ENCODE measurements around the gene RILPL2. TPM values are rescaled to one million over a fixed set of nuclear protein-coding genes. Genes with fewer than 3 reads are reported as not detected.

Gene RILPL2
- total and polyA plus RNA-seq, 8 donors = 0.83 to 2.1 (median 1.3) TPM

GRCh38 chr12:123367511-123367910, 69.0 kb downstream of the RILPL2 start:
- H3K27ac ChIP-seq = no peak overlapping the region
- no peak for FAIRE-seq

More at GRCh38 chr12:123367511-123367910, 69.0 kb downstream of the RILPL2 start:
- 98 to 100% methylated on average over 4 of the region's 4 CpGs for WGBS, 2 donors
- no peak for ATAC-seq
- intact Hi-C loops (cut with DNase I) = no loop called here
- peaks cover 9 to 13% (median 11%) of the 10 kb centered on the region in 3 donors for H3K4me1 ChIP-seq
- no peak for TF ChIP-seq CTCF (IDR thresholded peaks at IDR 0.05)
- no peaks in the 10 kb centered on the region for H3K36me3 ChIP-seq
- H3K27me3 ChIP-seq = no peaks in the 10 kb centered on the region
- no peaks in the 10 kb centered on the region for H3K9me3 ChIP-seq
- no peak overlapping the region for H3K4me3 ChIP-seq
- DNase-seq = no peak

Other genes with a start within 250 kb of the RILPL2 start
- 10 to 100 TPM in 3 of 6 donors, 1 to 10 TPM in 3; 4.8 to 13.4 (median 9.5) TPM for gene MPHOSPH9, start 203.5 kb downstream of the RILPL2 start, total RNA-seq
- 1 to 10 TPM; 3.3 to 5.7 TPM for gene MPHOSPH9, start 203.5 kb downstream of the RILPL2 start, polyA plus RNA-seq
- 1 to 10 TPM; 2.9 to 7.5 (median 4.1) TPM for gene MTRFR, start 203.2 kb downstream of the RILPL2 start, total RNA-seq
- 1 to 10 TPM; 6.9 to 8.4 TPM for gene MTRFR, start 203.2 kb downstream of the RILPL2 start, polyA plus RNA-seq
- 10 to 100 TPM; 17.3 to 50.0 (median 23.9) TPM for gene CDK2AP1, start 164.8 kb downstream of the RILPL2 start, total RNA-seq
- 10 to 100 TPM; 65.0 to 84.0 TPM for gene CDK2AP1, start 164.8 kb downstream of the RILPL2 start, polyA plus RNA-seq
- gene SBNO1, start 71.8 kb downstream of the RILPL2 start, total RNA-seq = 10 to 100 TPM in 3 of 6 donors, 1 to 10 TPM in 3; 7.9 to 16.3 (median 10.5) TPM
- gene SBNO1, start 71.8 kb downstream of the RILPL2 start, polyA plus RNA-seq = 1 to 10 TPM; 2.6 to 4.2 TPM
- 10 to 100 TPM; 13.7 to 27.9 (median 18.8) TPM for gene KMT5A, start 52.6 kb downstream of the RILPL2 start, total RNA-seq
- gene KMT5A, start 52.6 kb downstream of the RILPL2 start, polyA plus RNA-seq = 10 to 100 TPM; 34.8 to 41.9 TPM
- 10 to 100 TPM in 1 of 6 donors, 1 to 10 TPM in 5; 6.2 to 13.9 (median 8.3) TPM for gene SNRNP35, start 21.5 kb upstream of the RILPL2 start, total RNA-seq
- 10 to 100 TPM; 53.0 to 59.4 TPM for gene SNRNP35, start 21.5 kb upstream of the RILPL2 start, polyA plus RNA-seq
- 1 to 10 TPM; 3.0 to 5.8 (median 3.7) TPM for gene RILPL1, start 97.0 kb upstream of the RILPL2 start, total RNA-seq
- 1 to 10 TPM; 8.2 to 8.8 TPM for gene RILPL1, start 97.0 kb upstream of the RILPL2 start, polyA plus RNA-seq
- gene TMED2, start 147.9 kb upstream of the RILPL2 start, total RNA-seq = 100 to 1,000 TPM; 148 to 245 (median 228) TPM
- gene TMED2, start 147.9 kb upstream of the RILPL2 start, polyA plus RNA-seq = 10 to 100 TPM; 36.2 to 89.1 TPM
- 10 to 100 TPM in 3 of 6 donors, 1 to 10 TPM in 3; 6.6 to 13.0 (median 10.1) TPM for gene DDX55, start 165.4 kb upstream of the RILPL2 start, total RNA-seq
- gene DDX55, start 165.4 kb upstream of the RILPL2 start, polyA plus RNA-seq = 10 to 100 TPM; 15.0 to 21.8 TPM
- 10 to 100 TPM; 15.6 to 26.7 (median 22.8) TPM for gene EIF2B1, start 197.0 kb upstream of the RILPL2 start, total RNA-seq
- gene EIF2B1, start 197.0 kb upstream of the RILPL2 start, polyA plus RNA-seq = 10 to 100 TPM; 17.5 to 28.6 TPM
- 10 to 100 TPM in 2 of 6 donors, 1 to 10 TPM in 4; 5.3 to 12.4 (median 9.1) TPM for gene GTF2H3, start 197.1 kb upstream of the RILPL2 start, total RNA-seq
- gene GTF2H3, start 197.1 kb upstream of the RILPL2 start, polyA plus RNA-seq = 1 to 10 TPM; 2.9 to 4.7 TPM
- 1 to 10 TPM; 4.2 to 9.9 (median 6.5) TPM for gene TCTN2, start 234.4 kb upstream of the RILPL2 start, total RNA-seq
- 1 to 10 TPM; 4.2 to 8.7 TPM for gene TCTN2, start 234.4 kb upstream of the RILPL2 start, polyA plus RNA-seq